Measurements from ENCODE around the gene MORN3.
"Not testable (repeated sequence)": the region's sequence is repeated elsewhere in the genome, so short reads cannot be mapped to it uniquely, and the experiment has no call there.

Gene MORN3, protein sequence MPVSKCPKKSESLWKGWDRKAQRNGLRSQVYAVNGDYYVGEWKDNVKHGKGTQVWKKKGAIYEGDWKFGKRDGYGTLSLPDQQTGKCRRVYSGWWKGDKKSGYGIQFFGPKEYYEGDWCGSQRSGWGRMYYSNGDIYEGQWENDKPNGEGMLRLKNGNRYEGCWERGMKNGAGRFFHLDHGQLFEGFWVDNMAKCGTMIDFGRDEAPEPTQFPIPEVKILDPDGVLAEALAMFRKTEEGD

DNA sequence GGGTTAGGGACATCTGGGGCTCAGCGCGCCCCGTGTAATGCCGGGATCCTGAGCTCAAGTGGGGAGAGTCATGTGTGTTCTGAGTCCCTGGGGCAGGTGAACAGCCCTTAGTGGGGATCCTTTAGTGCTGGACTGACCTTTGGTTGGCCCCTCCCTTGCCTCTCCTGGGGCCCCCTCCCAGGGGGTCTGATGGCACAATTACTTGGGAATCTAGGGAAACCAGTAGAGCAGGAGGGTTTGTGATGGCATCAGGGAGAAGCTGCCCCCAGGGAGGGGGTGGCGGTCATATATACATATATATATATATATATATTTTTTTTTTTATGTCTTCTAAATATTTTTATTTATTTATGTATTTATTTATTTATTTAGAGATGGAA is at the start of gene MORN3:
Gene MORN3, minus strand, starts transcription at position 134 of the 380 bp plus-strand sequence. CDS start 171 bp downstream, outside the sequence.
- TF ChIP-seq CTCF (IDR thresholded peaks at IDR 0.05), result no peak
- Histone ChIP-seq H3K4me3 (no peak within 1 kb of the TSS), H3K27ac (no peak within 1 kb of the TSS)
- no peak for DNase-seq (ENCODE audit: low spot score)

GRCh38 chr12:121718653-121719239 is 49.3 kb upstream of the MORN3 start:
- no peak for DNase-seq (ENCODE audit: low spot score)
- TF ChIP-seq CTCF (IDR thresholded peaks at IDR 0.05), result no peak
- H3K27ac ChIP-seq, result no peak overlapping the region
- no peak overlapping the region for H3K4me3 ChIP-seq

- TF ChIP-seq CTCF (IDR thresholded peaks at IDR 0.05), result no peak
- no peak for DNase-seq (ENCODE audit: low spot score)
- H3K4me3 ChIP-seq, result no peak overlapping the region
- no peak overlapping the region for H3K27ac ChIP-seq
These were observed 47.7 kb upstream of the MORN3 start for GRCh38 chr12:121717041-121717699.

- H3K27ac ChIP-seq, result no peak overlapping the region
- TF ChIP-seq CTCF (IDR thresholded peaks at IDR 0.05), result no peak
- no peak for DNase-seq (ENCODE audit: low spot score)
- H3K4me3 ChIP-seq, result no peak overlapping the region
These were observed 46.5 kb upstream of the MORN3 start for GRCh38 chr12:121715862-121716435.

GRCh38 chr12:121715055-121715454 is 45.6 kb upstream of the MORN3 start:
- H3K4me3 ChIP-seq; DNase-seq (ENCODE audit: low spot score); H3K27ac ChIP-seq: not testable (repeated sequence)

DNA sequence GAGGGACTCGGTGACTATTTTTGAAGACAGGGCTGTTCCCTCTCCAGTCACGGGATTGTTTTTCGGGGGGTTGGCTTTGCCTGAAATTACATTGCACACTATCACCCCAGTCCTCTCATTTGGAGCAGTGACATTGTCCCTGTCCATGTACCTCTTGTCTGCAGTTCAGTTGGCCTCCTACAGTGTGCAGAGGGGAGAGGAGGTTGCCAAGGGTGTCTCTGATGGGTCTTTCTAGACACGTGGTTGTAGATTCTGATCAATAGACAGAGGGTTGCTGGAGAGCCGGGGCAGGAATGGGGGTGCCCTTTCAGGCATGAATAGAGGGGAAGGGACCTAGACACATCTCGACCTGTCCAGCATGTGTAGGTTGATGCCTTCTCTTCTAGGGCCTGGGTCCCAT is 44.3 kb upstream of the MORN3 start:
- TF ChIP-seq CTCF (IDR thresholded peaks at IDR 0.05), result no peak
- Histone ChIP-seq H3K4me3 (peak overlapping the region; percentile 99), H3K27ac (peak overlapping the region; percentile 77 to 84)
- DNase-seq (ENCODE audit: low spot score), result no peak

DNA sequence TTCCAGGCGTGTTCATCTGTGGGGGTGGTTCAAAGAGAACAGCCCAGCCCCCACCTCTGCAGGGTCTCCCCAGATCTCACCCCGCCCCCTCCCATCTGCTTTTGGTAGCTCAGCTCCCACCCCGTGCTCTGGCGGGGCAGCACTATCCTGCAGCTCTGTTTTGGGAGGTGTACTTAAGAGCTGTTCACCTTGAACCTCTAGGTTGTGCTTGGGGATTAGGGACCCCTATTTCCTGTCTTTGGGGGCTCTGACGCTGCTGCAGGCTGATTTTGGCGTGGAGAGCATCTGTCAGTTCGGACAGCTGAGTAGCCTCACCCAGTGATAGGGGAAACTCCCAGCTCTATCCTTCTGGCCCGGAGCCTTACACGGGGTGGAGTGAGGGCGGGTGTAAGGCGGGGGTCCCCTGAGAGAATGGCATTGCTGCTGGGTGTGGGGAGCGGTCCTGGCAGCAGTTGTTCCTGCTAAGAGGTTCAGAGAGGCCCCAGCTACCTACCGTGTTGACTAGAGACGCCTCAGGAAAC is 43.9 kb upstream of the MORN3 start:
- DNase-seq (ENCODE audit: low spot score), result no peak
- no peak for TF ChIP-seq CTCF (IDR thresholded peaks at IDR 0.05)
- H3K27ac ChIP-seq, result peak overlapping the region; percentile 77 to 84
- H3K4me3 ChIP-seq, result peak overlapping the region; percentile 99
